GM19467 (cell line): ENCODE data around the gene ESPNL.

Experiments
- ATAC-seq: cut with Tn5 transposase; IDR thresholded peaks from one replicate; pipeline ENCODE4 v1.9.1; 2021; ENCODE audit warnings: mild to moderate bottlenecking, moderate library complexity; ENCODE audit not compliant: unreplicated experiment

ESPNL gene

DNA sequence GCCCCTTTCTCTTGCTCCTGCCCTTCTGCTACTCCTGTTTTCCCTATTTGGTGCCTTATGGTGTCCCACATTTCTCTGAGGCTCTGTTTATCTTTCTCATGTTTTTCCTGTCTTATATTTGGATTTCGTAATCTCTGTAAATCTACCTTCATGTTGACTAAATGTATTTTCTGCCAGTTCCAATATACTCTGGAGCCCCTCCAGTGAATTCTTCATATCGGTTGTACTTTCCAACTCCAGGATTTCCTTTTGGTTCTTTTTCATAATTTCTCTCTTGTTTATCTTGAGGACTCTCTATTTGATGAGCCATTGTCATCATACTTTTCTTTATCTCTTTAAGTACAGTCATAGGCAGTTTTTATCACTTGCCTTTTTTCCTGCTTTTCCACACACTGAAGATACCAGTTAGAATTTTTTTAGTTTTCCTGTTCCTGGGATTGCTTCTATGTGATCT, 20.2 kb upstream of the ESPNL start:
- no peak for ATAC-seq

GRCh38 chr2:238080518-238080917, 19.6 kb upstream of the ESPNL start:
- no peak for ATAC-seq

GRCh38 chr2:238081150-238081549, 19.0 kb upstream of the ESPNL start:
- ATAC-seq, result no peak

DNA sequence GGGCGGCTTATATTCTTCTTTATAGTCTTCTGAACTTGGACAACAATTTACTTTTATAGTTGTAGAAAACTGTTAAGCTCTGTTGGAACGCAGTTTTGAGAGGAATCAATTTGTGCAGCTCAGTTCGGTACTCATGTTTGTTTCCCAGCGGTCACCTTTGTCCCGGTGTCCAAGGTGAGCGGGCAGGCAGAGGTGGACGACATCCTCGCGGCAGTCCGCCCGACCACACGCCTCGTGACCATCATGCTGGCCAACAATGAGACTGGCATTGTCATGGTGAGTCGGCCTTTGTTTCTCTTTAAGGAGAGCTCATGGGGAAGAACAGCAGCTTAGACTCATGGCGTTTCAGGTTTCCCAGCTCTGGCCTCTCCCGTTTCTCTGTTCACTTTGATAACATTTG, 18.6 kb upstream of the ESPNL start:
- ATAC-seq, result no peak

GRCh38 chr2:238082151-238082550, 18.0 kb upstream of the ESPNL start:
- ATAC-seq, result no peak

DNA sequence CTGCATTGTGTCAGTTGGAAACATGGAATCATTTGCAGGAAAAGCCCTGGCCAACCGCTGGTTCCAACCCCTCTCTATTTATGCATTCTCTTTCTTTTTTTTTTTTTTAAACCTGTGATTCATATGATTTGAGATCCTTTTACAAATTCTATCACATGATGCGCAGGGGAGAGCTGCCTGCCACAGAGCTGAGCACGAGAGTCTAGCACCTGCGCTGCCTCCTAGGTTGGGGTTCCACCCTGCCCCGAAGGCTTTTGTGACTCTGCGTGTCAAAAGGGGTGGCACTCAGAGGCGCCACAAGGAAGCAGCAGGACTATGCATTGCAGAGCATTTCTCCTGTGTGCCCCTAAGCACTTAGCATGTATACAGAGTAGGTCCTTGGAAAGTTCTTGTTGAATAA, 17.3 kb upstream of the ESPNL start:
- ATAC-seq, result no peak

DNA sequence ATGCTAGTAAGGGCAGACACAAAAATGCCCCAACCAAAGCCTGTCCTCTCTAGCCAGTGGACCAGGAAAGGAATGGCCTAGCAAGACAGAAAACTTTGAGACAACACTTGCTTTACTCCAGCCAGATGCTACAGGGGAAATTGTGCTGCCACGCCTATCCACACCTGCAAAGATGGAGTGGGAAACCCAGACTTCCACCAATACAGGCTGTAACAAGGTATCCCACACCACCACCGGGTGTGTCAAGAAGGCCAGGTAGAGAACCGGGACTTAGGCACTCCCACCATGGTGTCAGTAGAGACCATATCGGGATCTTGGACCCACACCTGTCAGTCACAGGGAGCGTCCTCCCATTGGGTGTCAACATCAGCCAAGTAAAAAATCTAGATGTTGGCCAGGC, 16.2 kb upstream of the ESPNL start:
- no peak for ATAC-seq

GRCh38 chr2:238084761-238085160, 15.4 kb upstream of the ESPNL start:
- no peak for ATAC-seq

DNA sequence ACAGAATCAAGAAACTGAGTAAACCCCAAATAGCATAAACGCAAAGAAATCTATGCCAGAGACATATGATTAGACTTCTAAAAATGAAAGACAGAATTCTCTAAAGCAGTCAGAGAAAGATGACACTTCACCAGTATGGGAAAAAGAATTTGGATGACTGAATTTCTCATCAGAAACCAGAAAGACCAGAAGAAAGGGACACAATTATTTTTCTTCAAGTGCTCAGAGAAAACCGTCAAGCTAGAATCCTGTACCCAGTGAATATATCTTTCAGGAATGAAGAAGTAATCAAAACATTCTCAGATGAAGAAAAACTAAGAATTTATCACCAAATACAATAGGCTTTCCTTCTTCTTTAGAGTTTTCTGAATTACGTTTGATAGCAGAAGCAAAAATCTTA, 14.2 kb upstream of the ESPNL start:
- no peak for ATAC-seq

DNA sequence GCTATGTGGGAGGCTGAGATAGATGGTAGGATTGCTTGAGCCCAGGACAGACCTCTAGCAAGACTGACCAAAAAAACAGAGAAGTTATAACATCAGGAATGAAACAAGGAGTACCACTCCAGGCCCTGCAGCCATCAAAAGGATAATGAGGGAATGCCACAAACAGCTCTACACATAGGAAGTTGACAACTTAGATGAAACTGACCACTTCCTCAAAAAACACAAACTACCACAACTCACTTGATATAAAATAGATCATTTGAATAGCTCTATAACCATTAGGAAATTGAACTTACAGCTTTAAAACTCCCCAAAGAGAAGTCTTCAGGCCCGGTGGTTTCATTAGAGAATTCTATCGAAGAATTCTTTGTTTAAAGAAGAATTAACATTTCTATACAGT, 12.9 kb upstream of the ESPNL start:
- ATAC-seq, result no peak

GRCh38 chr2:238090887-238091286, 9.3 kb upstream of the ESPNL start:
- ATAC-seq, result no peak

GRCh38 chr2:238091436-238092060, 8.6 kb upstream of the ESPNL start:
- no peak for ATAC-seq

GRCh38 chr2:238092486-238093035, 7.6 kb upstream of the ESPNL start:
- no peak for ATAC-seq

- no peak for ATAC-seq
Observed at GRCh38 chr2:238093181-238094140, 6.7 kb upstream of the ESPNL start.

- no peak for ATAC-seq
Observed at GRCh38 chr2:238094438-238095022, 5.6 kb upstream of the ESPNL start.

DNA sequence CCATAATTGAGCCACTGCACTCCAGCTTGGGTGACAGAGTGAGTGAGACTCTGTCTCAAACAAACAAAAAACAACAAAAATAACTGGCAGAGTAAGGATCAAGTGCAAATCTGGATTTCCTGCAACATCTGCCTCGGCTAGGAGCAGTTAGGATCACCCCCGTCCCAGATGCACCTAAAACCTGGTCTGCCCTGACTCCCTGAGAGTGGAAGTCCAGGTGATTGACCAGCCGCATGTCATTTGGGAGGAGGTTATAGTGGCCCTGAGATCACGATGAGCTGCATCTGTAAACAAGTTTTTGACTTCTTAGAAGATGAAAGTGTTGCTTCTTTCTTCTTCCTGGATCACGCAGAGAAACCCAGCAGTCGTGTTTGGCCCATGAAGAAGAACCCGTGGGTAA, 5.0 kb upstream of the ESPNL start:
- ATAC-seq, result no peak

- ATAC-seq, result no peak
Observed at GRCh38 chr2:238096311-238097011, 3.7 kb upstream of the ESPNL start.

DNA sequence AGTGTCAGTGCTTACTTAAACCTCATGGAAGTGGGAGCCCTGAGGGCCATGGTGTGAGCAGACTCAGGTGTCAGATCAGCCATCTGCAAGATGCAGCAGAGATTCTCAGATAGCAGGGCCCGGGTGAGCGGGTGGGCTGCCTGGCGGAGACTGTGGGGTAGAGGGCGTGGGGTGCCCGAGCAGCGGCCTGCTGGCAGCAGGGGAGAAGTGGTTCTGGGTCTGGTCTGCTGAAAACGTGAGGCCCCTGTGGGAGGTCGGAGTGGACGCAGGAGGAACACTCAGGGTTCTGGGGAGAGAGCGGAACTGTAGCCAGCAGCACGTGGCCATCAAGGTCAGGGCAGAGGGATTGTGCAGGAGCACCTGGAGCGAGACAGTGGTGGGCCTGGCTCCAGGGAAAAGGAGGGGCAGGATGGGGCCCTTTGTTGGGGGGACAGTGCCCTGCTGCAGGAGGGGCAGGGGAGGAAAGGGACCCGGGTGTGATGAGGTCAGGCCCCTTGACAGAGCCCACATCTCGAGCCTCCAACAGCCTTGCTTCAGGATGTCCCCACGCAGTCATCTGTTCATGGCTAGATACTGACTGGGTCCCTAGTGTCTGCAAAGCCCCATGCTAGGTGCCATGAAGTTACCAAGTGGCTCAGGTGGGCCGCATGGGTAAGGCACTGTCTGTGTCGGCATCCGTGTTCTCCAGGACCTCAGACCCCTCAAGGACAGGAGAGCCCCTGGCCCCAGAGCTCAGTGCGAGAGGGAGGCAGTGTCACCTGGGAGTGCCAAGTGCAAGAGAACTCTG, 2.7 kb upstream of the ESPNL start:
- no peak for ATAC-seq

GRCh38 chr2:238097988-238098871, 1.9 kb upstream of the ESPNL start:
- ATAC-seq, result peak; percentile 65
